Activated T-helper 1 cell treated with Interleukin-2 at 50 U/mL for 16 hours (primary cell): Measurements from ENCODE around the gene BNC2.
"Not testable (repeated sequence)": the region's sequence is repeated elsewhere in the genome, so short reads cannot be mapped to it uniquely, and the experiment has no call there.

Experiments
- DNase-seq: peaks from one replicate; pipeline ENCODE4 v3.0.0-alpha.2; 2020; ENCODE audit warnings: low read depth

The BNC2 gene, protein sequence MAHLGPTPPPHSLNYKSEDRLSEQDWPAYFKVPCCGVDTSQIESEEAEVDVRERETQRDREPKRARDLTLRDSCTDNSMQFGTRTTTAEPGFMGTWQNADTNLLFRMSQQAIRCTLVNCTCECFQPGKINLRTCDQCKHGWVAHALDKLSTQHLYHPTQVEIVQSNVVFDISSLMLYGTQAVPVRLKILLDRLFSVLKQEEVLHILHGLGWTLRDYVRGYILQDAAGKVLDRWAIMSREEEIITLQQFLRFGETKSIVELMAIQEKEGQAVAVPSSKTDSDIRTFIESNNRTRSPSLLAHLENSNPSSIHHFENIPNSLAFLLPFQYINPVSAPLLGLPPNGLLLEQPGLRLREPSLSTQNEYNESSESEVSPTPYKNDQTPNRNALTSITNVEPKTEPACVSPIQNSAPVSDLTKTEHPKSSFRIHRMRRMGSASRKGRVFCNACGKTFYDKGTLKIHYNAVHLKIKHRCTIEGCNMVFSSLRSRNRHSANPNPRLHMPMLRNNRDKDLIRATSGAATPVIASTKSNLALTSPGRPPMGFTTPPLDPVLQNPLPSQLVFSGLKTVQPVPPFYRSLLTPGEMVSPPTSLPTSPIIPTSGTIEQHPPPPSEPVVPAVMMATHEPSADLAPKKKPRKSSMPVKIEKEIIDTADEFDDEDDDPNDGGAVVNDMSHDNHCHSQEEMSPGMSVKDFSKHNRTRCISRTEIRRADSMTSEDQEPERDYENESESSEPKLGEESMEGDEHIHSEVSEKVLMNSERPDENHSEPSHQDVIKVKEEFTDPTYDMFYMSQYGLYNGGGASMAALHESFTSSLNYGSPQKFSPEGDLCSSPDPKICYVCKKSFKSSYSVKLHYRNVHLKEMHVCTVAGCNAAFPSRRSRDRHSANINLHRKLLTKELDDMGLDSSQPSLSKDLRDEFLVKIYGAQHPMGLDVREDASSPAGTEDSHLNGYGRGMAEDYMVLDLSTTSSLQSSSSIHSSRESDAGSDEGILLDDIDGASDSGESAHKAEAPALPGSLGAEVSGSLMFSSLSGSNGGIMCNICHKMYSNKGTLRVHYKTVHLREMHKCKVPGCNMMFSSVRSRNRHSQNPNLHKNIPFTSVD

DNA sequence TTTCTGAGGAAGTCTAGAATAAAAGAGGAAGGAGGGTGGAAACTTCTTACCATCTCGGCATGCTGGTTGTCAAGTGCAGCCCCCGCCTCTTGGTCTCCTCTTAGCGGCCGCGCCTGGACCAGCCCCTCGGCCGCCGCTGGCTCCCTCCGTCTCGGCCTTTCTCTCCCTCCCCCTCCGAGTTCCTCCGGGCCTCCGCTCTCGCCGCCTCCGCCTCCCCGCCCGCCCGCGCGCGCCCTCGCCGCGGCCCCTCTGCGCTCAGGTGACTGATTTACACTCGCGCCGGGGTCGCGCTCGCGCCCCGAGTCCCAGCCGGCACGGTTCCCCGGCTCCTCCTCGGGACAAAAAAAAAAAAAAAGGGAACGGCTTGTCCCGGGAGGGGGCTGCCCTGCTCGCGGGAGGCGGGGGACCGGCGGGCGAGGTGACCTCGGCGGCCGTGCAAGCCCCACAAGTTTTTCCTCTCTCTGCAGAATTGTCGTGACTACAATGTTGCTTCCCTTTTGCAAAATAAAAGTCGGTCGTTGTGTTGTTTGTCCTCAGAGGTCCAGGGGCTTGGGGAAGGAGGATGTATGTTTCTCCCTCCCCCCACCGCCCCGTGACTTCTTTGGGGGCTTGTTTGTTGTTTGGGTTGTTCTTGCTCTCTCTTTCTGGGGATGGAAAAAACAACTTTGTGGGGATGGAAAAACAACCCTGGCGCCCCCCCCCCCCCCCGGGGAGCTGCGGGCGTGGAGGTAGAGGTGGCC is at the start of gene BNC2:
Gene BNC2, minus strand, starts transcription at position 75 of the 740 bp plus-strand sequence. Its CDS starts 22 bp downstream, at position 53.
- DNase-seq, result no peak

DNA sequence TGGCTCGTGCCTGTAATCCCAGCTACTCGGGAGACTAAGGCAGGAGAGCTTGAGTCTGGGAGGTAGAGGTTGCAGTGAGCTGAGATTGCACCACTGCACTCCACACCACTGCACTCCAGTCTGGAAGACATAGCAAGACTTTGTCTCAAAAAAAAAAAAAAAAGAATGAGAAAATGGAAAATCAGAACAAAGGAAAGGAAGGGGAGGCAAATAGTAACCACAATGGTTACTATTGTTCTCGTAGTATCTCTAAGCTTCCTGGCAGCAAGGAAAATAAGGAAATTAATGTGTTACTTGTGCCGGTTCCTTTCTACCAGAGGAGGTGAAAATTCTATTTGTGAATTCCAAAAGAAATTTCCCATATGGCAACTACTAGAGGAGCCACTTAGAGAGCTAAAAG is 48.5 kb upstream of the BNC2 start:
- no peak for DNase-seq

DNA sequence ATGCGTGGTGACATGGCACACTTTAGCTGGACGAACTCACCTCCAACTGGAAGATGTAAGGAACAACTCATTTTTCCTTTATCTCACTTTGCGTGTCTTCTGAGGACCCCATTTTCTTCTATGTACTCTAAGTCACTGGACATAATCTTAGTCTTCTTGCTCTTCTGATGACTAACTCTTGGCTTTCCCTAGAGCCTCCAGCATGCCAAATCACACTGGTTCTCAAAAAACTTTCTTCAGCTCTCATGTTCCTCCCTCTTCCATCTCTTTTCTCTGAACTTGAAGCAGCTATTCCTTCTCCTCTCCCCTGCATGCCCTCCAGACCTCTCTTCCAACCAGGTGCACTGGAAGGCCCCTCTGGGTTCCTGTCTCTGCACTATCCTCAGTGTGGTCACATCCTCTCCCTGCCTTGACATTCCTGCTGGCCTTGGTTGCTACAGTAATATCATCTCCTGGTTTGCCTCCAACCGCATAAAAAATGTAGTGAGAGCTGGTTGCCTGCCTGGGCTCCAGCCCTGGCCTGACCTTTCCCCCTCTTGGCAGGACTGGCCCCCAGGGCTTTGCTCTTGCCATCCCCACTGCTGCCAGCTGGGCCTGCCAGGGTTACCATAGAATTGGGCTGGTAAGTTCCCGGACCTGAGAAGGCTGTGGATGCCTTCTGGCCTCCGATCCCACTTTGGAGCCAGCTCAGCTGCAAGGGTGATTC is 44.8 kb upstream of the BNC2 start:
- no peak for DNase-seq

DNA sequence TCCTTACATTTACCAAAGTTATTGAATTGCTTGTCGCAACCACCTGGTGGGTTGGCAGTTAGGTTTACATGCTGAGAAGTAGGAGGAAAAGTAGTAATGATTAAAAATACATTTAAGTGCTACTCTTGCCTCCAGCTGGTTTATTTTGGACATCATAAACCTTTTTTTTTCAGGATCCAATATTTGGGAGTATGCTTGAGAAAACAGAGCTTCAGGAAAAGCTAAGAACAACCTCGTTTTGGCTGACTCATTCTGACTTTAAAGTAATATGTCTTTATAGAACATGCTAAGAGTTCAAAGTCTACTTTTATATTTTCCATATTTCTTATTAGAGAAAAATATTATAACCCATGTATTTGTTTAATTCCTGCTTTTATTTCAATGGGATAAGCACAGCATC is 41.7 kb upstream of the BNC2 start:
- DNase-seq, result no peak

DNA sequence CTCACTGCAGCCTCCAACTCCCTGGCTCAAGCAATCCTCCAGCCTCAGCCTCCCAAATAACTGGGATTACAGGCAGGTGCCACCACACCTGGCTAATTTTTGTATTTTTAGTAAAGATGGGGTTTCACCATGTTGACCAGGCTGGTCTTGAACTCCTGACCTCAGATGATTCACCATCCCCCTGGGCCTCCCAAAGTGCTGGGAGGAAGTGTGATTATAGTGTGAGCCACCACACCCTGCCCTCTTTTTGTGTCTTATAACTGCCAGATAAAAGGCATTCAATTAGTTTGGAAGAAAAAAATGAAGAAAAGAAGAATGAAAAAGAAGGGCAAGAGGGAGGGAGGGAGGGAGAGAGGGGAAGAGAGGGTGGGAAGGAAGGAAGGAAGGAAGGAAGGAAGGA is 37.7 kb upstream of the BNC2 start:
- not testable (repeated sequence) for DNase-seq

DNA sequence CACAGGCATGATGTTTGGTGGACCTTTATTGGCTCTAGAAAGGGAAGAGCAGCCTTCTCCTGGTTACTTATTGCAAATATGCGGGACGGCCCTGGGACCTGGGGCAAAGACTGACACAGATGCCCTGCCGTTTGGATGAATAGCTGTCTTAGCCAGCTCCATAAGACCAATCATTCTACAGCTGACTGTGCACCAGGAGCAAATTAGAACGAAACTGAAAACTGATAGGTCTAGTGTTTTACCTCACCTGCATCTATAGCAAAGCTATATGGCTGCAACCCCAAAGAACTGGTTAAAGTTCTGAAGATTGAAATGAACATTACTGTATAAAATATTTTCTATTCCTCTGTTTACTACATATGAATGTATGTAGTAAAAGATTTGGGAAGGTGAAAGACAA is 34.2 kb upstream of the BNC2 start:
- DNase-seq, result no peak

DNA sequence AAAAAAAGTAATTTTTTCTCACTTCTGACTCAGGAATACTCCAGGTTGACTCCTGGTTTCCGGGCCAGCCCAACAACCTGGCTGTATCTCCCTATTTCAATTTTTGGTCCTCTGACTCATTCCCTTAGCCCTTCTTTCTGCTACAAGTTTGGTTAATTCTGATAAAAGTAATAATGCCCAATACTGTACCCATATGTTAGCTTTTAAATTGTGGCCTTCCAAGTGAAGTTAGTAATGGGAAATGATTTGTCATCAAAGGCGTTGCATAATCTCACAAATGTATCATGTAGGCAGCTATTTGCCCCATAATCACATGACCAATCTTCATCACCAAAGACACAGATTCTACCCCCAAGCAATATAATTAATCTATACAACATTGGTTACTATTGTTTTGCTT is 31.1 kb upstream of the BNC2 start:
- DNase-seq, result no peak

DNA sequence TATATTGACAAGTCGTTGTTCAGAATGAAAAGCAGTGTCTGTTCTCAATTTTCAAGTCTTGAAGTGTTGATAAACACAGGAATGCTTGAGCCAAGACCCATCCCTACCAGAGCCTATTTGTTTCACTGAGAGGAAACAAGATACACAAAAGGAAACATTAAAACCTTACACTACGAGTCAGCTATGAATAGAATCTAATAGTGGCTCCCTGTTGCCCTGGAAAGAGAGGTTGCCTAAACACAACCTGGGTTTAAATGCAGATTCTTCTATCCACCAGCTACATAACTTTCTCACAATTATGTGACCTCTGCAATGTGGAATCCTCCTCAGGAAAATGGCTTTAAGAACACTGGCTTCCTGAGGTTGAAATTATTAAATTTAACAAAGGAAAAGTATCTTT is 29.1 kb upstream of the BNC2 start:
- DNase-seq, result no peak

DNA sequence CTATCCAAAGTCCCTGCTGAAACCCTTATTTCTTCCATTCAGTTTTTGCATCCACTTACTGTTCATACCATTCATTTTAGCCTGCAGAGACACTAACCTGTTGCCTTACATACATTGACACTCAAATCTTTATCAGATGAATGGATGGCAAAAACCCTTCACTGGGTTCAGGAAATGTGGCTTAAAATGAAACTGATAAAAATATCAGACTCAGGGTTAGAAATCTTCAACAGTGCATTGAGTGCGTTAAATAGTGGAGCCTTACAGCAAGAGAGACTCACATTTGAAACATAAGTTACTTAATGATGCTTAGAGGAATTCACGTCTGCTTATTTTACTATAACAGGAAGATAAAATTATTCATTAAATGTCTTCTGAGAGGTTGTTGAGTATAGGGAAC is 28.0 kb upstream of the BNC2 start:
- DNase-seq, result no peak

DNA sequence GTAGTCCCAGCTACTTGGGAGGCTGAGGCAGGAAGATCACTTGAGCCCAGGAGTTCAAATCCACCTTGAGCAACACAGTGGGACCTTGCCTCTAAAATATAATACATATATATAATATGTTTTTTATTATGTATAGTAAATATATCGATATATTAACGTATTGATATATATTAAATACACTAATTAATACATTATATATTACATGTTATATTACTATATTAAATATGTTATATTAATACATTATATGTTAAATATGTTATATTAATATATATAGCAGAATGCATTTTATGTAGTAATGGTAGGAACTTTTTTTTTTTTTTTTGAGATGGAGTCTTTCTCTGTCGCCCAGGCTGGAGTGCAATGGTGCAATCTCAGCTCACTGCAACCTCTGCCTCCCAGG is 18.1 kb upstream of the BNC2 start:
- no peak for DNase-seq

DNA sequence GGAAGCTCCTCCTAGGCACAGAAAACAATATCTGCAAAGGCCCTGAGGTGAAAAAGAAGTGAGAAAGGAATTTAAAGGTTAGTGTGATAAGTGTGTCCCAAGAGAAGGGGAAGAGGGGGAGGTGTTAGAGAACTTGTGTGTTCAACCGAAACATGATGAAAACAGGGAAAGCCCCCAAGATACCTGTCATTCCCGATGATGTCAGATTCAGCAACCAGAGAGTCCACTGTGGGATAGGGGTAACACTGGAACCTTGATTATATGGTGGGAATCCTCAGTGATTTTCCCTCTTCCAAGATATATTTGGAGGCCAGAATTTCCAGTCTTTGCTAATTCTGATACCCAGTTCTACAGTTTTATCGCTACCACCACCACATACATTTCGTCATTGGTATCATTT is 15.5 kb upstream of the BNC2 start:
- no peak for DNase-seq

DNA sequence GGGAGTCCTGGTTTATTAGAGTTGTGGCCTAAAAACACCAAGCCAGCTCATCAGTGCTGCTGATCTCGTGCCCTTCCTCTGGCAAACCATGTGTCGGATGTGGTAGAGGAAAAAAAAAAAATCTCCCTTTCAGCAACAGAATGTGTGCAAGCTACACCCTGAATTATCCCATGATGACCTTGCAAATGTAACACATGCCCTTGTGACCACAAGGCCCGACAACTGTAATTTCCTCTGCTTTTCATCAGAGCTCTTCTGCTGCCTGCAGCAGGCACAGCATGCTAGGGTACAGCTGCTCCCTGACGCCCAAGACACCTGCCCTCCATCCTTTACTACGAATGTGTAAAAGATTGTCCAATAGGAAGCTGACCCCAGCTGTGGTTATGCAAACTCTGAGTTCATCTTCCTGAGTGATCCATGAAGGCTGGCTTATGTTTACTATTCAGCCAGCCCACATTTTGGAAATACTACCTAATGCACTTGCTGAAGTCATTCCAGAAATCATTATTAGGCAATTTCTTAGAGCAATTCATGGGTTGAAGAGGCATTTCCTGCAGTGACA is 14.6 kb upstream of the BNC2 start:
- no peak for DNase-seq

DNA sequence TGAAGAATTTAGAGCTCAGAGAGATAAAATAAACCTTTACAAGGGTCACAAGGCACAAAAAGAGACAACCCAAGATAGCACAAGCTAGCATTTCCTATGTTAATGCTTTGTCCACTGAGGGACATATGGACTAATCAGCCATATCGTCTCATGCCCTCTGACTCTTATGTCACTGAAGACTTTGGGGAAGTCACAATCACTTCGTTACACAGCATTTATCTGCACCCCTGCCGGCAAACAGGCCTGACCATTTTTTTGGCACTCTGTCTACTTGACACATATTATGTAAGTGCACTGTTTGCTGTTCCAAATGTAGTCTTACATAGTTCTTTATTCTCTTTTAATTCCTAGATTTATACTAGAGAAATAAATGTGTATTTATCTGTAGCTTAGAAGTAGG is 13.9 kb upstream of the BNC2 start:
- DNase-seq, result no peak

DNA sequence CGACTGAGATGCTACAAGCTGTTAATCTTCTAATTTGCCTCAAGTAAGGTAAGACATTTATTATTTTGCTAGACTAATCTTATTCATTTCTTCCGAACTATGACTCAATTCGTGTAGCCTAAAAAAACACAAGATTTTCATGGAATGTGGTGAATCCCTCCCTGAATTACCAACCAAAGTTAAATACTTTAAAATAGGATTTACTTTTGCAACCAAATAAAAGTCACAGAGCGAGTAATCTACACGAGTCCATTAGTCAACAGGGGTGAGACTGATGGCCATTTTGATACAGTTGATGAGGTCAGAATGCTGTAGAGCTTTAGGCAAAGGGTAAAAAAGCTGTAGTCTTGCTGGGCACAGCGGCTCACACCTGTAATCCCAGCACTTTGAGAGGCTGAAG is 13.1 kb upstream of the BNC2 start:
- DNase-seq, result no peak

DNA sequence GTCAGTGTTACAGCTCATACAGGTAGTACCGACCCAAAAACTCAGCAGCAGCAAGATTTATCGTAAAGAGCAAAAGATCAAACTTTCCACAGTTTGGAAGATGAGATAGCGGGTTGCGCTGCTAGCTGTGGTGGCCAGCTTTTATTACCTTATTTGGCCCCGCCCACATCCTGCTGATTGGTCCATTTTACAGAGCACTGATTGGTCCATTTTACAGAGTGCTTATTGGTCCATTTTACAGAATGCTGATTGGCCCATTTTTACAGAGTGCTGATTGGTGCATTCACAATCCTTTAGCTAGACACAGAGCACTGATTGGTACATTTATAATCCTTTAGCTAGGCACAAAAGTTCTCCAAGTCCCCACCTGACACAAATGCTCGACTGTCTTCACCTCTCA is 12.0 kb upstream of the BNC2 start:
- not testable (repeated sequence) for DNase-seq

DNA sequence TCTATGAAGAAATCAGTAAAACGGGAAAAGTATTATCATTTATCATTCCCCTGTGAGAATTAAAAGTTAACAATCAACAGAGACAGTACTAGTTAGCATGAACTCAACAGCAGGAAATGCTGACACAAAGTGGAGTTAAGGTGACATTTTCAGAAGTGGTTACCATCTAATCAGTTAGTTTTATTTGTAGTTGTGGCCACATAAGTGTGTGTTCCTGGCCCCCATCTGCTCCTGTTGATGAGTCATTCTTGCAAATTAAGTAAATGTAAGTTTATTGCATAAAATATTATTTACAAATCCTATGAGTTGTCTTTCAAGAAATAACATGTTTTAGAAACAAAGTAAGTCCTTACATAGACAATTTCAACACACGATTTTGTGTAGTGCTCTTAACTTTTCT is 8.9 kb upstream of the BNC2 start:
- DNase-seq, result no peak

DNA sequence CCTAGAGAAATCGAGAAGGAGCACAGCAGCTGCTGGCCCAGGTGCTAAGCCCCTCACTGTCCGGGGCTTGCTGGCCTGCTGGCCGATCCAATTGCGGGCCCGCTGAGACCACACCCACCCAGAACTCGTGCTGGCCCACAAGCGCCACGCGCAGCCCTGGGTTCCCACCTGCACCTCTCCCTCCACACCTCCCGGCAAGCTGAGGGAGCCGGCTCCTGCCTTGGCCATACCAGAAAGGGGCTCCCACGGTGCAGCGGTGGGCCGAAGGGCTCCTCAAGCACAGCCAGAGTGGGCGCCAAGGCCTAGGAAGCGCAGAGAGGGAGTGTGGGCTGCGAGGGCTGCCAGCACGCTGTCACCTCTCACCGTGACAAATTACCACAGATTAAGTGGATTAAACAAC is 6.8 kb upstream of the BNC2 start:
- no peak for DNase-seq

DNA sequence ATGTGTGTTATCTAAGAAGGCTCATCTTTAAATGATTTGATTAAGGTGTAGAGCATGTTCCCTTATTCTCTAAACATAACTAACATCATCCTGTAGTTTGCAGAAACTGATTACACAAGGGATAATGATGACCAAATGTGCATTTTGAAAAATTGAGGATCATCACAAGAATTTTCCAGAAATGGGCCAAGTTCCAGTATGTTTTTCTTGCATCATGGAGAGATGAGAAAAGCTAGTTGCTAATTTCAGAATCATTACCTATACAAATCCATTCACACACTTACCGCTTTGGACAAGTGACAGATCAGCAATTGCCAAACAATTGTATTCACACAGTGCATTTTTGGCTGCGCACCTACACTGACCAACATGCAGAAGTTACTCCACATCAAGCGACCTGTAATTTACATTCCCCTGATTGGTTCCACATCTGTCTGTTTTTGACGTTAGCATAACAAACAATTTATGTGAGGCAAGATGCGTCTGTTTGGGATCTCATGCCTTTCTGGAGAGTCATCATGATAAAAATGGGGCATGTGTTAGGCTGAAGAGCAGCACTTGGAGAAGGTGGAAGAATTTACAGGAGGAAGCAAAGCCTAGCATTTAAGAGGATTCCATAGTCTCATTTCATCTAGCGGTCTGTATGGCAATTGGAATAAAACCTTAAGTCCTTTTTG is 2.8 kb upstream of the BNC2 start:
- DNase-seq, result no peak

DNA sequence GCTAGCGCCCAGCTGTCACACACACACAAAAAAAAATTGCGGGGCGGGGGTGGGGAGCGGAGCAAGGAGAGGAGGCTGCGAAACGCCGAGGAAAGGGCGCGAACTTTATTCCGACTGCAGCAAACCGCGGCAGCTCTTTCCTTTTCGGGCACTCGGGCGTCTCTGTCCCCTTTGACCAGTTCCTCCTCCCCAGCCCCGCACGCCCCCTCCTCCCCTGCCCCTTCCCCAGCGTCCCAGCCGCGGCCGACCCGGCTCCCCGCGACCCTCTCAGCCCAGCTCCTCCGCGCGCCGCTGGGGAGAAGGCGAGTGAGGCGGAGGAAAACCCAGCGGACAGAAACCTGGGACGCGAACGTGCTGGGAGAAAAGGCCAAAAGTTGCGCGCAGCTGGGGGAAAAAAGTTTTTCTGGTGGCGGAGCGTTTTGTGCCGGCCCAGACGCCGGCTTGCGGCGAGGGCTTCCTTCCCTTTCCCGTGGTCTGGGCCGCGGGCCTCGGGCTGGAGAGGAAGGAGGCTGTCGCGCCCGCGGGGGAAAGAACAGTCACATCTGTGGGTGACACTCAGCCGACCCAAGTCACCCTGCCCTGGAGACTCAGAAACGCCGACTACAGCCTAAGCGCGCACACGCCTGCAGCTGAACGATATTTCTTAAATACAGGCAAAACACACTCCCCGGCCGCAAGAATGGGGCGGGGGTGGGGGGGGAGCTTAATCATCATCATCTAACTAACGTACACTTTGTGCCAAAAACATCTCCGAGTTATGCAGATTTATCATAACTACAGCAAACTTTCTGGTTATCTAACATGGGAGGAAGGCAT is 1.1 kb upstream of the BNC2 start:
- no peak for DNase-seq
